ENCODE results near the gene FHIT. TPM values are rescaled to one million over a fixed set of nuclear protein-coding genes. Genes with fewer than 3 reads are reported as not detected.

The FHIT gene
- total and polyA plus RNA-seq, 2 of the 4 experiments (the other 2 are of a cell fraction), result 0.07 TPM; not detected in 1

GRCh38 chr3:61139686-61140085 lies 111.6 kb downstream of the FHIT start:
- no peaks in the 10 kb centered on the region for H3K4me1 ChIP-seq (ENCODE audit: control insufficient read depth, insufficient read depth, low read length)
- no peak overlapping the region for H3K23ac ChIP-seq (ENCODE audit: low read depth, low read length)
- H4K20me1 ChIP-seq (ENCODE audit: insufficient read depth, low read length), result no peaks in the 10 kb centered on the region
- H2AK9ac ChIP-seq (replicated peaks; ENCODE audit: low read depth, low read length, poor library complexity), result no peak overlapping the region
- BruUV-seq (replicated peaks), result no TSS peak
- ChIA-PET CTCF (no interaction called here), POLR2A (ENCODE audit: unreplicated experiment) (no interaction called here)
- no peaks in the 10 kb centered on the region for H3K79me1 ChIP-seq (ENCODE audit: low read depth in 1 of 2, low read length in 2 of 2)
- no peak overlapping the region for H2BK120ac ChIP-seq (ENCODE audit: low read depth, low read length)
- ATAC-seq (ENCODE audit: low read depth), result no peak
- no peak overlapping the region for H4K5ac ChIP-seq (ENCODE audit: low read depth, low read length)
- TF ChIP-seq USF2 (IDR thresholded peaks at IDR 0.05; ENCODE audit: low read depth, low read length), result no peak
- no peak for TF ChIP-seq MXI1 (IDR thresholded peaks at IDR 0.05; ENCODE audit: borderline replicate concordance, low read depth, low read length)
- DNase-seq, result no peak
- H3K27ac ChIP-seq (ENCODE audit: insufficient read depth, low read length), result no peak overlapping the region
- H3K9ac ChIP-seq (ENCODE audit: low read depth, low read length), result no peak overlapping the region
- intact Hi-C loops (cut with micrococcal nuclease), result no loop called here
- no peaks in the 10 kb centered on the region for H3K9me3 ChIP-seq (ENCODE audit: control insufficient read depth, insufficient read depth, low read length)
- H4K8ac ChIP-seq (ENCODE audit: low read depth in 2 of 2, low read length in 2 of 2), result no peak overlapping the region
- no peak overlapping the region for H2BK15ac ChIP-seq (ENCODE audit: low read depth, low read length)
- H2AK5ac ChIP-seq (ENCODE audit: low read depth, low read length), result no peak overlapping the region
- H3K27me3 ChIP-seq (ENCODE audit: control insufficient read depth, insufficient read depth, low read length), result no peaks in the 10 kb centered on the region
- in situ Hi-C loops (cut with MboI; ENCODE audit: low sequenced_read_pairs), result no loop called here
- no peak overlapping the region for H3K56ac ChIP-seq (ENCODE audit: extremely low read depth, insufficient read depth, low read length)
- dilution Hi-C loops (cut with HindIII; ENCODE audit: low sequenced_read_pairs, unreplicated experiment), result no loop called here
- no peak overlapping the region for H3K4me2 ChIP-seq (ENCODE audit: low read depth, low read length)
- no peak overlapping the region for H2BK20ac ChIP-seq (ENCODE audit: low read depth, low read length)
- no peak overlapping the region for H3K18ac ChIP-seq (ENCODE audit: low read depth, low read length)
- H3K14ac ChIP-seq (replicated peaks; ENCODE audit: low read depth, low read length), result no peak overlapping the region
- WGBS, 2 experiments (ENCODE audit: extremely low coverage in 2 of 2, insufficient read length in 1 of 2), result no CpG with 5 or more reads among the region's 4 CpGs
- H2BK5ac ChIP-seq (ENCODE audit: low read depth, low read length, poor library complexity, severe bottlenecking), result no peak overlapping the region
- no peak overlapping the region for H2AFZ ChIP-seq (replicated peaks; ENCODE audit: low read length, poor library complexity)
- no peak overlapping the region for H4K91ac ChIP-seq (ENCODE audit: insufficient read depth, low read depth, low read length)
- no peak overlapping the region for H3K4ac ChIP-seq (ENCODE audit: low read depth, low read length)
- no peaks in the 10 kb centered on the region for H3K9me1 ChIP-seq (ENCODE audit: insufficient read depth, low read length)
- no peaks in the 10 kb centered on the region for H3K36me3 ChIP-seq (ENCODE audit: control insufficient read depth, insufficient read depth, low read length)
- H3K4me3 ChIP-seq (ENCODE audit: insufficient read depth, low read depth, low read length), result no peak overlapping the region
